ENCODE results near the gene MGAT2.

The MGAT2 gene

GRCh38 chr14:49598189-49598484, 22.5 kb upstream of the MGAT2 start:
- peak; percentile 5; the same call in 2 of the 3 replicates for ATAC-seq
- TF ChIP-seq SNAI2 (CRISPR knock-in tag; IDR thresholded peaks at IDR 0.05), result no peak

- TF ChIP-seq, protein P1, sequence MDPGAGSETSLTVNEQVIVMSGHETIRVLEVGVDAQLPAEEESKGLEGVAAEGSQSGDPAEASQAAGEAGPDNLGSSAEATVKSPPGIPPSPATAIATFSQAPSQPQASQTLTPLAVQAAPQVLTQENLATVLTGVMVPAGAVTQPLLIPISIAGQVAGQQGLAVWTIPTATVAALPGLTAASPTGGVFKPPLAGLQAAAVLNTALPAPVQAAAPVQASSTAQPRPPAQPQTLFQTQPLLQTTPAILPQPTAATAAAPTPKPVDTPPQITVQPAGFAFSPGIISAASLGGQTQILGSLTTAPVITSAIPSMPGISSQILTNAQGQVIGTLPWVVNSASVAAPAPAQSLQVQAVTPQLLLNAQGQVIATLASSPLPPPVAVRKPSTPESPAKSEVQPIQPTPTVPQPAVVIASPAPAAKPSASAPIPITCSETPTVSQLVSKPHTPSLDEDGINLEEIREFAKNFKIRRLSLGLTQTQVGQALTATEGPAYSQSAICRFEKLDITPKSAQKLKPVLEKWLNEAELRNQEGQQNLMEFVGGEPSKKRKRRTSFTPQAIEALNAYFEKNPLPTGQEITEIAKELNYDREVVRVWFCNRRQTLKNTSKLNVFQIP (CRISPR knock-in tag; IDR thresholded peaks at IDR 0.05; ENCODE audit: borderline replicate concordance, low read depth), result 0 out of 2 replicates have a peak, but pooled peaks have one; percentile 63
- no peak for TF ChIP-seq ZFP30 (CRISPR knock-in tag; IDR thresholded peaks at IDR 0.05)
- ATAC-seq, result peak; percentile 86
These were observed 21.9 kb upstream of the MGAT2 start, which contains the start of gene LRR1 for GRCh38 chr14:49598485-49599300. TSS of gene LRR1 (plus strand) at chr14:49598940. CDS start at chr14:49599021, 81 bp downstream.

- TF ChIP-seq RARB (CRISPR knock-in tag; IDR thresholded peaks at IDR 0.05) (no peak), BACH2 (CRISPR knock-in tag; IDR thresholded peaks at IDR 0.05; ENCODE audit: borderline replicate concordance) (no peak), ZFP3 (CRISPR knock-in tag; IDR thresholded peaks at IDR 0.05) (no peak), OSR1 (CRISPR knock-in tag; IDR thresholded peaks at IDR 0.05) (no peak), CSRNP3 (CRISPR knock-in tag; IDR thresholded peaks at IDR 0.05) (no peak), TOX (CRISPR knock-in tag; IDR thresholded peaks at IDR 0.05; ENCODE audit: borderline replicate concordance) (no peak), GLIS3 (CRISPR knock-in tag; IDR thresholded peaks at IDR 0.05) (no peak), TSHZ2 (CRISPR knock-in tag; IDR thresholded peaks at IDR 0.05) (no peak), ZNF70 (CRISPR knock-in tag; IDR thresholded peaks at IDR 0.05) (no peak)
- no peak for ATAC-seq
These were observed 13.0 kb upstream of the MGAT2 start for GRCh38 chr14:49607583-49607982.

GRCh38 chr14:49612251-49612650, 8.3 kb upstream of the MGAT2 start:
- TF ChIP-seq, protein P2, sequence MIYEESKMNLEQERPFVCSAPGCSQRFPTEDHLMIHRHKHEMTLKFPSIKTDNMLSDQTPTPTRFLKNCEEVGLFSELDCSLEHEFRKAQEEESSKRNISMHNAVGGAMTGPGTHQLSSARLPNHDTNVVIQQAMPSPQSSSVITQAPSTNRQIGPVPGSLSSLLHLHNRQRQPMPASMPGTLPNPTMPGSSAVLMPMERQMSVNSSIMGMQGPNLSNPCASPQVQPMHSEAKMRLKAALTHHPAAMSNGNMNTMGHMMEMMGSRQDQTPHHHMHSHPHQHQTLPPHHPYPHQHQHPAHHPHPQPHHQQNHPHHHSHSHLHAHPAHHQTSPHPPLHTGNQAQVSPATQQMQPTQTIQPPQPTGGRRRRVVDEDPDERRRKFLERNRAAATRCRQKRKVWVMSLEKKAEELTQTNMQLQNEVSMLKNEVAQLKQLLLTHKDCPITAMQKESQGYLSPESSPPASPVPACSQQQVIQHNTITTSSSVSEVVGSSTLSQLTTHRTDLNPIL (CRISPR knock-in tag; IDR thresholded peaks at IDR 0.05; ENCODE audit: low read depth), result no peak
- no peak for TF ChIP-seq ARNTL (CRISPR knock-in tag; IDR thresholded peaks at IDR 0.05; ENCODE audit: borderline replicate concordance, low read depth)
- TF ChIP-seq GLIS3 (CRISPR knock-in tag; IDR thresholded peaks at IDR 0.05), result no peak
- no peak for TF ChIP-seq OSR1 (CRISPR knock-in tag; IDR thresholded peaks at IDR 0.05)
- TF ChIP-seq BACH2 (CRISPR knock-in tag; IDR thresholded peaks at IDR 0.05; ENCODE audit: borderline replicate concordance), result no peak
- TF ChIP-seq ZNF70 (CRISPR knock-in tag; IDR thresholded peaks at IDR 0.05), result no peak
- TF ChIP-seq RARB (CRISPR knock-in tag; IDR thresholded peaks at IDR 0.05), result no peak
- ATAC-seq, result peak; percentile 31; the same call in 2 of the 3 replicates

DNA sequence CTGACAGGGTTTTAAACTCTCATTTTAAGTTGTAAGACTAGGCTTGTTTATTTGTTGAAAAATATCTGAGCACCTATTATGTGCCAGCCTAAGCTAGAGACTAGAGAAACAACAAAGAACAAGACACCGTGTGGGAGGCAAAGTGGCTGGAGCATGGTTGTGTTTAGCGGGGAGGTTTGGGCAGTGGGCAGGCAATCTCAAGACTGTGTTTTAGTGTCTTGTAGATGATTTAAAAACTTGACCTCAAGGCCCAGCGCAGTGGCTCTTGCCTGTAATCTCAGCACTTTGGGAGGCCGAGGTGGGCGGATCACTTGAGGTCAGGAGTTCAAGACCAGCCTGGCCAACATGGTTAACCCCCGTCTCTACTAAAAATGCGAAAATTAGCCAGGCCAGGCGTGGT, 7.9 kb upstream of the MGAT2 start:
- TF ChIP-seq ARNTL (CRISPR knock-in tag; IDR thresholded peaks at IDR 0.05; ENCODE audit: borderline replicate concordance, low read depth) (no peak), TOX (CRISPR knock-in tag; IDR thresholded peaks at IDR 0.05; ENCODE audit: borderline replicate concordance) (no peak), ISL1 (CRISPR knock-in tag; IDR thresholded peaks at IDR 0.05) (no peak)
- ATAC-seq, result no peak

GRCh38 chr14:49614196-49614595, 6.4 kb upstream of the MGAT2 start:
- no peak for ATAC-seq
- TF ChIP-seq ZNF565 (CRISPR knock-in tag; conservative IDR thresholded peaks at IDR 0.05; ENCODE audit: low read depth), result no peak
- TF ChIP-seq, protein P3, sequence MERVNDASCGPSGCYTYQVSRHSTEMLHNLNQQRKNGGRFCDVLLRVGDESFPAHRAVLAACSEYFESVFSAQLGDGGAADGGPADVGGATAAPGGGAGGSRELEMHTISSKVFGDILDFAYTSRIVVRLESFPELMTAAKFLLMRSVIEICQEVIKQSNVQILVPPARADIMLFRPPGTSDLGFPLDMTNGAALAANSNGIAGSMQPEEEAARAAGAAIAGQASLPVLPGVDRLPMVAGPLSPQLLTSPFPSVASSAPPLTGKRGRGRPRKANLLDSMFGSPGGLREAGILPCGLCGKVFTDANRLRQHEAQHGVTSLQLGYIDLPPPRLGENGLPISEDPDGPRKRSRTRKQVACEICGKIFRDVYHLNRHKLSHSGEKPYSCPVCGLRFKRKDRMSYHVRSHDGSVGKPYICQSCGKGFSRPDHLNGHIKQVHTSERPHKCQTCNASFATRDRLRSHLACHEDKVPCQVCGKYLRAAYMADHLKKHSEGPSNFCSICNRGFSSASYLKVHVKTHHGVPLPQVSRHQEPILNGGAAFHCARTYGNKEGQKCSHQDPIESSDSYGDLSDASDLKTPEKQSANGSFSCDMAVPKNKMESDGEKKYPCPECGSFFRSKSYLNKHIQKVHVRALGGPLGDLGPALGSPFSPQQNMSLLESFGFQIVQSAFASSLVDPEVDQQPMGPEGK (CRISPR knock-in tag; IDR thresholded peaks at IDR 0.05; ENCODE audit: borderline replicate concordance), result no peak
- TF ChIP-seq GLIS3 (CRISPR knock-in tag; IDR thresholded peaks at IDR 0.05), result no peak
- TF ChIP-seq, protein P1 (CRISPR knock-in tag; IDR thresholded peaks at IDR 0.05; ENCODE audit: borderline replicate concordance, low read depth), result no peak
- TF ChIP-seq ESRRG (CRISPR knock-in tag; IDR thresholded peaks at IDR 0.05), result no peak
- no peak for TF ChIP-seq BACH2 (CRISPR knock-in tag; IDR thresholded peaks at IDR 0.05; ENCODE audit: borderline replicate concordance)
- TF ChIP-seq RARB (CRISPR knock-in tag; IDR thresholded peaks at IDR 0.05), result no peak
- TF ChIP-seq TOX (CRISPR knock-in tag; IDR thresholded peaks at IDR 0.05; ENCODE audit: borderline replicate concordance), result no peak
- TF ChIP-seq ZNF70 (CRISPR knock-in tag; IDR thresholded peaks at IDR 0.05), result no peak
- no peak for TF ChIP-seq ZFP3 (CRISPR knock-in tag; IDR thresholded peaks at IDR 0.05)
- no peak for TF ChIP-seq ISL1 (CRISPR knock-in tag; IDR thresholded peaks at IDR 0.05)
- no peak for TF ChIP-seq CSDC2 (CRISPR knock-in tag; IDR thresholded peaks at IDR 0.05)
